GM04503 (cell line): ENCODE measurements around the gene CHRND.
"Not testable (repeated sequence)": the region's sequence is repeated elsewhere in the genome, so short reads cannot be mapped to it uniquely, and the experiment has no call there.

Experiments used
- DNase-seq: peaks from one replicate; pipeline ENCODE4 v3.0.0-alpha.2; 2012; ENCODE audit warnings: low read depth

CHRND gene

DNA sequence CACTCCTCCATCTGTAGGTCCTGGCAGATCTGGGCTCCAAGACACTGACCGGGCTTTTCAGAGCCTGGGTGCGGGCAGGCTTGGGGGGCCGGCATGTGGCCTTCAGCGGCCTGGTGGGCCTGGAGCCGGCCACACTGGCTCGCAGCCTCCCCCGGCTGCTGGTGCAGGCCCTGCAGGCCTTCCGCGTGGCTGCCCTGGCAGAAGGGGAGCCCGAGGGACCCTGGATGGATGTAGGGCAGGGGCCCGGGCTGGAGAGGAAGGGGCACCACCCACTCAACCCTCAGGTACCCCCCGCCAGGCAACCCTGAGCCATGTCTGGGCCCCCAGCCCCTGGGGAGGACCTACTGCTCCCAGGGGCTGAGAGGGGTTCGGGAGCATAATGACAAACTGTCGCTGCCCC is 761 bp upstream of the CHRND start:
- DNase-seq = no peak

DNA sequence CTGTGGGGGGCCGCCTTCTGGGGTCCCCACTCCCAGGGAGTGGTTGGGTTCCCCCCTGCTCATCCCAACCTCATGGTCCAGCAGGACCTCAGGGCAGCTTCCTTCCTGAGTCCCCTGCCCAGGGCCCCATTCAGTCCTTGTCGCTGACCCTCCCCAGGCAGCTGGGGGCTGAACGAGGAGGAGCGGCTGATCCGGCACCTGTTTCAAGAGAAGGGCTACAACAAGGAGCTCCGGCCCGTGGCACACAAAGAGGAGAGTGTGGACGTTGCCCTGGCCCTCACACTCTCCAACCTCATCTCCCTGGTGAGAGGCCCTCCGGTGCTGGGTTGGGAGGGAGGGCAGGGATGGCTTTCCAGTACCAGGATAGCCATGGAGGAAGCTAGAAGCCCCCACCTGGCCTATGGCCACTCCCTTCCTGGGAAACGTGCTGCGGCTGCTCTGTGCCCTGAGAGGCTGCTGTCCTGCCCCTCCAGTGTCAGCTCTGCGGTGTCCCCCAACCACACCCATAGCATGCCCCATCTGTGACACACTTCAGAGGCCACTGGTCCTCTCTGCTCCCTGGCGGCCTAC is 497 bp downstream of the CHRND start:
- no peak for DNase-seq

DNA sequence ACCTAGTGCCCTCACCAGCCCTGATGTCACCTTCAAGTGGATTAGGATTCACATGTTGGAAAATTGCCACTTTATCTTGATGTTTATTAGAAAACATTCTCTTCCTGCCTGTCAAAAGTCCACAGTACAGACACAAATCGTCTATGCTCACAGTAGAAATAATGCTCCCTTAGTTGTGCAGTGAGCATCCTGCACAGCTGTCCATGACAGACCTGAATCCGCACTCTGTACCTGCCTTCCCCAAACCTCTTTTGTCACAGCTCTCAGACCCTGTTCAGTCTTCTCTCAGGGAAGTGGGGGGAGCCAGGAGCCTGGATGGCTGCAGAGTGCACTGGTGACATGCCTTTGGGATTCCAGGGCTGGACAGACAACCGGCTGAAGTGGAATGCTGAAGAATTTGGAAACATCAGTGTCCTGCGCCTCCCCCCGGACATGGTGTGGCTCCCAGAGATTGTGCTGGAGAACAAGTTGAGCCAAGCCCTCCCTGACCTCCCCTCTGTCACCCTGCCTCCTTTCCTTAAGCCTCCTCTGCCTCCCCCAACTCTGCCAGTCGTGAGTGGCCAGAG is 2.0 kb downstream of the CHRND start:
- DNase-seq = no peak

GRCh38 chr2:232528746-232529460 is 2.9 kb downstream of the CHRND start:
- no peak for DNase-seq

DNA sequence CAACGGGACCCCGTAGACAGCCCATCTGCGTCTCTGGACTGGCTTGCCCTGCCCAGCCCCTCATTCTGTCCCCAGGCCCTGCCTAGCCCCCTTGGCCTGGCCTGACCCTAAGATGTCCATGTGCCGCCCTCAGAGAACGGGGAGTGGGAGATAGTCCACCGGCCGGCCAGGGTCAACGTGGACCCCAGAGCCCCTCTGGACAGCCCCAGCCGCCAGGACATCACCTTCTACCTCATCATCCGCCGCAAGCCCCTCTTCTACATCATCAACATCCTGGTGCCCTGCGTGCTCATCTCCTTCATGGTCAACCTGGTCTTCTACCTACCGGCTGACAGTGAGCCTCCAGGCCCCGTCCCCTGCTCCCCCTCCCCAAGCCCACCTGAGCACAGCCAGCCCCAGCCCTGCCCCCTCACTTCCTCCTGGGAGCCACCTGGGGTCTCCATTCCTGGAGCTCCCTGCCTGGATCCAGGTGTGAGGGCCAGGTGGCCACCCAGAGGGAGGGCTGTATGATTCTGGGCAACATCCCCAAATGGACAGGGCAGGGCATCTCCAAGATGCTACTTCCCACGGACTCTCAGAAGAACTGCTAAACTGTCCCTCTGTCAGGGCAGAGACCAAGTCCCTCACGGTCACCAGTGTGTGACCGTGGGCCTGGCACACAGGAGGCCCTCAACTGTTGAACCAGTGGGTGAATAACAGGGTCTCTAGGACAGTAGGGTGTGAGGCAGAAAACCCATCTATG is 4.0 kb downstream of the CHRND start:
- DNase-seq = no peak

GRCh38 chr2:232530626-232531260 is 4.8 kb downstream of the CHRND start:
- DNase-seq = no peak

DNA sequence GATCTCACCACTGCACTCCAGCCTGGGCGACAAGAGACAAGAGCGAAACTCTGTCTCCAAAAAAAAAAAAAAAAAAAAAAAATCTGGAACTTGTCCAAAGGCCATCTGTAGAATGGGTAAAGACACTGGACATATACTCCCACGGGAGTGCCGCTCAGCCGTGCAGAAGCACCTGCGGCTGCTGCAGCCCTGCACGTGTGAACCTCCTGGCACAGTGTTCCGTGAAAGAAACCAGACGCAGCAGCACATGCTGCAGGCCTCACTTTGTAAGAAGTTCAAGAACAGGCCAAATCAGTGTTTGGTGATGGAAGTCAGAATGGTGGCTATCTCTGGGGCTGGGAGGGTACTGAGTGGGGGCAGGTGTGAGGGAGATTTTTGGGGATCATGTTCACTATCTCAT is 6.5 kb downstream of the CHRND start:
- DNase-seq = no peak

- not testable (repeated sequence) for DNase-seq
Measured at GRCh38 chr2:232532821-232533220, 6.9 kb downstream of the CHRND start.

GRCh38 chr2:232533944-232534710 is 8.2 kb downstream of the CHRND start:
- no peak for DNase-seq

DNA sequence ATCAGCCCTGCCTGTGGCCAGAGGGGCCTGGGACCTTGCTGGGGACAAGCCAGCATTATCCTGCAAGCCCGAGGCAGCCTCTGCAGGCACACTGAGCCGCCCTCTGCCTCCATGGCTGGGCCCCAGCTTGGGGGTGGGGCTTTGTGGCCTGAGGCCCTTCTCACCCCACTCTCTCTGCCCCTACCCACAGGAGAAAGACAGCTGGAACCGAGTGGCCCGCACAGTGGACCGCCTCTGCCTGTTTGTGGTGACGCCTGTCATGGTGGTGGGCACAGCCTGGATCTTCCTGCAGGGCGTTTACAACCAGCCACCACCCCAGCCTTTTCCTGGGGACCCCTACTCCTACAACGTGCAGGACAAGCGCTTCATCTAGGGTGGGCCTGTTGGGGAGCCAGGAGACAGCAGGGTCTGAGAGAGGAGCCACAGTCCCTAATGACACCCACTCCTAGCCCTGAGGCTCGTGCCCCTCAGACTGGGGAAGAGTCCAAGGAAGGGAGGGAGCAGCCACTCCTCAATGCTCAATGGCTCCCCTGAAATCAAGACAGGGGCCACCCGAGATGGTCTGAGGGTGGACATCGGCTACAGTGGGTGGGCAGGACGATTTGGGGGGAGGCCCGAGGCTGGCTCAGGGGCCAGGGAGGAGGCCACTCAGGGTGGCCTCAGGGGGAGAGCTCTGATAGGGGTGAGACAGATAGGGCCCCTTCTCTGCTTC is 9.1 kb downstream of the CHRND start:
- DNase-seq = no peak

GRCh38 chr2:232535761-232536530 is 10.0 kb downstream of the CHRND start:
- no peak for DNase-seq

GRCh38 chr2:232537079-232537478 is 11.1 kb downstream of the CHRND start:
- DNase-seq = no peak

GRCh38 chr2:232537499-232537898 is 11.5 kb downstream of the CHRND start:
- DNase-seq = no peak

- no peak for DNase-seq
Measured at GRCh38 chr2:232538671-232539070, 12.7 kb downstream of the CHRND start.

DNA sequence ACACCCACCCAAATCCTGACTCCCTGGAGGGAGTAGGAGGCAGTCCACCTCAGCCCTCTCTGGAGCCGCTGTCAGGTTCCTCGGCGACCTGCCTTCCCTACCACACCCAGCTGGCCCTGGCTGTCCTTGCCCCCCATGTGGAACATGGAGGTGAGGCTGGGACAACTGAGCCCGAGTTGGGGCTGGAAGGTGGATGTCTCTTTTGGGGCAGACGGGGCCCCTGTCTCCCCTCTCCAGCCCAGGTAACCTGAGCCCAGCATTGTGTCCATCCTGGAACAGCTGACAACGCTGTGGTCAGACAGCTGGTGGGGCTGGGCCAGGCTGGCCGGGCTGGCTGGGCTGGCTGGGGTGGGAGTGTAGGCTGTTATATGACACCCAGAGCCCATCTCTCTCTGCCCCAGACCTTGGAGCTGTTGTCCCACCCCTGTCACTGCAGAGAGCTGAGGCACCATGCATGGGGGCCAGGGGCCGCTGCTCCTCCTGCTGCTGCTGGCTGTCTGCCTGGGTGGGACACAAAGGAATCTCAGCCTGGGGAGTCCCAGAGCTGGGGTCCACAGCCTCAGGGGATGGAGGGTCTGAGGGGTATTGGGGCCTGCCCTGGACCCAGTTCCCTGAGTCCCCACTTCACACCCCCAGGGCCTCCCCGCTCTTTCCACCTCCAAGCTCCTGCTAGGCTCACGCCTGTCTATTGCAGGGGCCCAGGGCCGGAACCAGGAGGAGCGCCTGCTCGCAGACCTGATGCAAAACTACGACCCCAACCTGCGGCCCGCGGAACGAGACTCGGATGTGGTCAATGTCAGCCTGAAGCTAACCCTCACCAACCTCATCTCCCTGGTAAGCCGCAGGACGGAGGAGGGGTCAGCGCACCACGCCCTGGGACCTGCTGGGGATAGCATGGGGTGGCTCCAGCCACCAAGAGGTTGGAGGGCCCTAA is 13.6 kb downstream of the CHRND start, which contains the start of gene CHRNG:
Gene CHRNG, plus strand, starts transcription at position 395 of the 934 bp plus-strand sequence. Its CDS starts 56 bp downstream, at position 451.
- no peak for DNase-seq

DNA sequence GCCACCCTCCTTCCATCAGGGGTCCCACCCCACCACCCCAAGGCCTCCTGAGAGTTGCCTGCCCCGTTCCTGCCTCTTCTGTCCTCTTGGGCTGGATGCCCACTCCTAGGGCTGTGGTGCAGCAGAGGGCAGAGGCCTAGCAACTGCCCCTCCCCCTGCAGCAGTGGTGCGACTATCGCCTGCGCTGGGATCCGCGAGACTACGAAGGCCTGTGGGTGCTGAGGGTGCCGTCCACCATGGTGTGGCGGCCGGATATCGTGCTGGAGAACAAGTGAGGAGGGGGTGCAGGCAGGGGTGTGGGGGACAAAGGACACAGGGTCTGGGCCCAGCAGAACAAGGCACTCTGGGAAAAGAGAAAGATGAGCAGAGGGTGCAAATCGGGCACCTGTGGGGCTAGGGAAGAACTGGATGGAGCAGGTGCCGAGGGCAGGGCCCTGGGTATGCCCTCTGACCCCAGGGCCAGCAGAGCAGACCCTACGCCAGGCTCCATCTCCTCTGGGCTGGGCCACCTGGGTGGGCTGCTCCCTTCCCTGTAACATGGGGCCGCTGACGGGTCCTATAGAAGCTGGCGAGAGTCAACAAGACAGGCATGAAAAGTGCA is 14.6 kb downstream of the CHRND start:
- DNase-seq = no peak

DNA sequence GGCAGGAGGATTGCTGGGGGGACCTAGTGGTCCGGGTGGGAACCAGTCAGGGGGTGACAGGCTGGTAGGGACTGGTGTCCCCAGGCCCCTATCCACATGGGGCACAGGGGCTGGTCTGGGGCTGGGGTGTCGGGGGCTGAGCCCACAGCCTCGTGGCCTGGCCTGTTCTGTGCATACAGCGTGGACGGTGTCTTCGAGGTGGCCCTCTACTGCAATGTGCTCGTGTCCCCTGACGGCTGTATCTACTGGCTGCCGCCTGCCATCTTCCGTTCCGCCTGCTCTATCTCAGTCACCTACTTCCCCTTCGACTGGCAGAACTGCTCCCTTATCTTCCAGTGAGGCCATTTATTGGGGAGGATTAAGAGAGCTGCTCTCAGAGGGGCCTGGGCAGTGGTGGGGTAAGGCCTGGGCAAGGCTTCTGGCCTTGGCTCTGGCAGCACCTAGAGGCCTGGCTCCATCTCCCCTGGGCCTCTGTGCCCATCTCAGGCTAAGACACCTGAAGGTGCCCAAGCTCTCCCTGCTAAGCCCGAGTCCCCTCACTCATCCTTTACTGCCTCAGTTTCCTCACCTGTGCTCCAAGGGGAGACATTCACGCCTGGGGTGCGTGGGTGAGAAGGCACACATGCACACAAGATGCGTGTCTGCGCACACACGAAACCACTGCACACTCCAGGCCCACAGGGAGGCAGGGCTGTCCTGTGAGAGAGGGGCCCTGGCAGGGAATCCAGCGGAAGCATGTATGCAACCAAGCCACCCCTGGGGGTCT is 15.4 kb downstream of the CHRND start:
- no peak for DNase-seq
